Neuronal stem cell (in vitro differentiated cells): Measurements from ENCODE around the gene FAM124A.

Experiments used
- DNase-seq: peaks from one replicate; pipeline ENCODE4 v3.0.0-alpha.2; 2013; ENCODE audit warnings: low spot score
- H2AFZ ChIP-seq: one replicate; pipeline ENCODE4 v1.6.1; 2013; ENCODE audit warnings: mild to moderate bottlenecking, low read length, inconsistent platforms
- H2AK5ac ChIP-seq: 2 replicates; pipeline ENCODE4 v1.6.1; 2013; ENCODE audit warnings: low read depth, mild to moderate bottlenecking, inconsistent platforms, low read length, moderate library complexity, mixed read lengths
- H2BK120ac ChIP-seq: 2 replicates; pipeline ENCODE4 v1.6.1; 2013; ENCODE audit warnings: low read depth, mild to moderate bottlenecking, inconsistent platforms, low read length, moderate library complexity, mixed read lengths
- H2BK12ac ChIP-seq: one replicate; pipeline ENCODE4 v1.6.1; 2013; ENCODE audit warnings: low read length, inconsistent platforms
- H2BK15ac ChIP-seq: 2 replicates; pipeline ENCODE4 v1.6.1; 2013; ENCODE audit warnings: mild to moderate bottlenecking, low read length, inconsistent platforms, mixed read lengths
- H2BK5ac ChIP-seq: one replicate; pipeline ENCODE4 v1.6.1; 2013; ENCODE audit warnings: inconsistent platforms, mild to moderate bottlenecking, low read length, moderate library complexity
- H3K14ac ChIP-seq: one replicate; pipeline ENCODE4 v1.6.1; 2013; ENCODE audit warnings: low read length, inconsistent platforms
- H3K18ac ChIP-seq: 2 replicates; pipeline ENCODE4 v1.6.1; 2013; ENCODE audit warnings: low read length, inconsistent platforms
- H3K23ac ChIP-seq: 2 replicates; pipeline ENCODE4 v1.6.1; 2013; ENCODE audit warnings: low read depth, mild to moderate bottlenecking, mixed read lengths, low read length, inconsistent platforms; ENCODE audit not compliant: poor library complexity
- H3K27ac ChIP-seq: replicated peaks from 3 replicates; pipeline ENCODE4 v1.5.1; 2013; ENCODE audit warnings: low read length, inconsistent platforms
- H3K27me3 ChIP-seq, 3 experiments: 2 replicates each; pipeline ENCODE4 v1.6.1; 2013; ENCODE audit warnings: low read length in 3 of 3, mild to moderate bottlenecking in 2 of 3, inconsistent platforms in 1 of 3, low read depth in 1 of 3, mixed read lengths in 1 of 3, moderate library complexity in 1 of 3; ENCODE audit not compliant: control insufficient read depth in 3 of 3, insufficient read depth in 3 of 3
- H3K36me3 ChIP-seq, 2 donors: replicated peaks in 1 of 2; 2 replicates each; pipeline ENCODE4 v1.6.1; 2013; ENCODE audit warnings: low read length in 2 of 2; ENCODE audit not compliant: control insufficient read depth in 2 of 2, insufficient read depth in 2 of 2
- H3K4ac ChIP-seq: 2 replicates; pipeline ENCODE4 v1.6.1; 2013; ENCODE audit warnings: inconsistent platforms, mild to moderate bottlenecking, low read length, moderate library complexity
- H3K4me1 ChIP-seq, 2 donors: 1 replicate in 1 of 2; 2 replicates in 1 of 2; pipeline ENCODE4 v1.6.1; 2013; ENCODE audit warnings: low read length in 2 of 2, low read depth in 1 of 2; ENCODE audit not compliant: control insufficient read depth in 2 of 2, insufficient read depth in 1 of 2
- H3K4me2 ChIP-seq: one replicate; pipeline ENCODE4 v1.6.1; 2013; ENCODE audit warnings: mild to moderate bottlenecking, low read length, inconsistent platforms; ENCODE audit not compliant: insufficient read depth, poor library complexity, severe bottlenecking
- H3K4me3 ChIP-seq, 2 donors: 2 replicates each; pipeline ENCODE4 v1.5.1; 2013; ENCODE audit warnings: low read length in 2 of 2, mild to moderate bottlenecking in 2 of 2, inconsistent platforms in 1 of 2, moderate library complexity in 1 of 2
- H3K79me1 ChIP-seq: one replicate; pipeline ENCODE4 v1.6.1; 2013; ENCODE audit warnings: low read depth, mild to moderate bottlenecking, inconsistent platforms, low read length, moderate library complexity
- H3K9ac ChIP-seq: one replicate; pipeline ENCODE4 v1.6.1; 2013; ENCODE audit warnings: mild to moderate bottlenecking, low read depth, low read length, inconsistent platforms; ENCODE audit not compliant: poor library complexity
- H3K9me3 ChIP-seq, 2 donors: replicated peaks in 1 of 2; 2 replicates each; pipeline versions ENCODE3 to v1.6.1; 2013; ENCODE audit warnings: low read length in 2 of 2, mild to moderate bottlenecking in 2 of 2, inconsistent platforms in 1 of 2, low read depth in 1 of 2, mixed read lengths in 1 of 2, moderate library complexity in 1 of 2; ENCODE audit not compliant: control insufficient read depth in 2 of 2, insufficient read depth in 1 of 2
- H4K8ac ChIP-seq: one replicate; pipeline ENCODE4 v1.6.1; 2013; ENCODE audit warnings: low read depth, mild to moderate bottlenecking, inconsistent platforms, low read length, moderate library complexity
- H4K91ac ChIP-seq: one replicate; pipeline ENCODE4 v1.6.1; 2013; ENCODE audit warnings: low read length, low read depth, mild to moderate bottlenecking, inconsistent platforms; ENCODE audit not compliant: poor library complexity
- WGBS, 2 donors: extraction: QIAGEN DNeasy Blood & Tissue Kit; methylation state at CpG; one replicate each; pipeline ENCODE4 v1.1.7; 2013; ENCODE audit warnings: missing lambda C conversion rate in 2 of 2, mixed read lengths in 1 of 2; ENCODE audit not compliant: insufficient read length in 2 of 2, insufficient replicate concordance in 1 of 2; ENCODE audit errors: extremely low coverage in 2 of 2; 5-methylcytosine and 5-hydroxymethylcytosine counted together

FAM124A gene

DNA sequence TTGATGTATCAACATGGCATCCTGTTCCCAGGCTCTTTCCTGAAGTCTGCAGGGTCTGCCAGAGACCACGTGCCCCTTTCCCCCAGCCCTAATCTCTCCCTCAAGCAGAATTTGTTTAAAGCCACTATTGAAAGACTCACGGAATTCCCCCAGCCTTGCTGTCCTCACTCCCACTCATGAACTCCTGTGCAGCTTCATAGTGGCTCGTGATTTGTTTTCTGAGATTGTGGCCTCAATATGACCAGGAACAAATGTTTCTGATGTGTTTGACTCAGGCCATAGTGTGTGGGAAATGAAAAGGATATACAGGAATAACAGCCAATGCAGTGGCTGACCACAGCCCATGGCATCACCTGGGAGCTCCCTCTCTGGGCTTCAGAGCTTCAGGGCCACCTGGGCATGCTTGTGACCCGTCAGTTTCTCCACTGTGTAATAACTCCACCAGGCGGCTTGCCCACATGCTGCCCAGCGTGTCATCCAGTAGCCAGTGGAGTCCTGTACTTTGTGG lies 109.2 kb downstream of the FAM124A start:
- Histone ChIP-seq H4K91ac (no peak overlapping the region), H4K8ac (no peak overlapping the region), H3K36me3 (no peaks in the 10 kb centered on the region), H2BK120ac (no peak overlapping the region), H3K27me3 (no peaks in the 10 kb centered on the region), H3K14ac (no peak overlapping the region), H2BK5ac (no peak overlapping the region), H3K4ac (no peak overlapping the region), H2BK15ac (no peak overlapping the region), H2AK5ac (no peak overlapping the region), H3K4me3 (no peak overlapping the region), H3K23ac (no peak overlapping the region), H3K9me3 (no peaks in the 10 kb centered on the region), H2AFZ (no peak overlapping the region), H3K79me1 (no peaks in the 10 kb centered on the region), H3K4me1 (peaks cover 0 to 5% of the 10 kb centered on the region in 2 donors), H3K27ac (no peak overlapping the region), H3K9ac (no peak overlapping the region), H3K18ac (no peak overlapping the region), H2BK12ac (no peak overlapping the region), H3K4me2 (no peak overlapping the region)
- no CpG with 5 or more reads among the region's 6 CpGs for WGBS, 2 donors
- no peak for DNase-seq

GRCh38 chr13:51332566-51333361 lies 110.6 kb downstream of the FAM124A start:
- Histone ChIP-seq H3K23ac (no peak overlapping the region), H2BK12ac (no peak overlapping the region), H3K79me1 (peaks cover 2% of the 10 kb centered on the region)

GRCh38 chr13:51333421-51333820 lies 111.2 kb downstream of the FAM124A start:
- Histone ChIP-seq H3K9ac (no peak overlapping the region), H3K27me3 (no peaks in the 10 kb centered on the region), H3K4me2 (no peak overlapping the region), H3K36me3 (no peaks in the 10 kb centered on the region), H4K8ac (no peak overlapping the region), H3K4me1 (peaks cover 0 to 3% of the 10 kb centered on the region in 2 donors), H2BK15ac (no peak overlapping the region), H2AK5ac (no peak overlapping the region), H2BK12ac (no peak overlapping the region), H2BK120ac (no peak overlapping the region), H3K27ac (no peak overlapping the region), H3K14ac (no peak overlapping the region), H2BK5ac (no peak overlapping the region), H3K4me3 (no peak overlapping the region), H4K91ac (no peak overlapping the region), H2AFZ (no peak overlapping the region), H3K9me3 (peaks cover 0 to 1% of the 10 kb centered on the region in 2 donors), H3K79me1 (peaks cover 2% of the 10 kb centered on the region), H3K23ac (no peak overlapping the region), H3K18ac (no peak overlapping the region), H3K4ac (no peak overlapping the region)
- no peak for DNase-seq

More at GRCh38 chr13:51332566-51333361, 110.6 kb downstream of the FAM124A start:
- Histone ChIP-seq H3K9me3 (peaks cover 0 to 1% of the 10 kb centered on the region in 2 donors), H3K4me2 (no peak overlapping the region), H3K36me3 (no peaks in the 10 kb centered on the region), H2BK5ac (no peak overlapping the region), H3K4me1 (peaks cover 0 to 5% of the 10 kb centered on the region in 2 donors), H3K9ac (no peak overlapping the region), H2AK5ac (no peak overlapping the region), H3K27ac (no peak overlapping the region), H3K18ac (no peak overlapping the region), H3K4me3 (no peak overlapping the region), H2AFZ (no peak overlapping the region), H3K4ac (no peak overlapping the region), H4K91ac (no peak overlapping the region), H3K14ac (no peak overlapping the region), H4K8ac (no peak overlapping the region), H2BK15ac (no peak overlapping the region), H2BK120ac (no peak overlapping the region), H3K27me3 (no peaks in the 10 kb centered on the region)
- WGBS, 2 donors: no CpG with 5 or more reads among the region's 2 CpGs
- DNase-seq: no peak

DNA sequence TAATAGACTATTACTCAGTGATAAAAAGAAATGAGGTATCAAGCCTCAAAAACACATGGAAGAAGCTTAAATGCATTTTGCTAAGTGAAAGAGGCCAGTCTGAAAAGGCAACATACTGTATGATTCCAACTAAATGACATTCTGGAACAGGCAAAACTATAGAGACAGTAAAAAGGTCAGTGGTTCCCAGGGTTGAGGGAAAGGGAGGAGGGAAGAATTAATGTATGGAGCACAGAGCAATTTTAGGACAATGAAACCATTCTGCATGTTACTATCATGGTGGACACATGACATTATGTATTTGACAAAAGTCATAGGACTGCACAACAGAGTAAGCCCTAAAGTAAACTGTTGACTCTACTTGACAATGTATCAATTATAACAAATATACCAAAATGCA lies 111.6 kb downstream of the FAM124A start:
- no peak overlapping the region for H3K14ac ChIP-seq
- H4K8ac ChIP-seq: no peak overlapping the region
- H2AFZ ChIP-seq: no peak overlapping the region
- H2BK12ac ChIP-seq: no peak overlapping the region
- H3K27ac ChIP-seq: no peak overlapping the region
- H3K27me3 ChIP-seq: no peaks in the 10 kb centered on the region
- H3K9me3 ChIP-seq: peaks cover 0 to 1% of the 10 kb centered on the region in 2 donors
- no peak overlapping the region for H3K23ac ChIP-seq
- no peak overlapping the region for H3K4me2 ChIP-seq
- no peak overlapping the region for H3K4ac ChIP-seq
- DNase-seq: no peak
- H3K4me3 ChIP-seq: no peak overlapping the region
- H2BK120ac ChIP-seq: no peak overlapping the region
- H3K9ac ChIP-seq: no peak overlapping the region
- H3K18ac ChIP-seq: no peak overlapping the region
- H2AK5ac ChIP-seq: no peak overlapping the region
- peaks cover 0 to 3% of the 10 kb centered on the region in 2 donors for H3K4me1 ChIP-seq
- H3K79me1 ChIP-seq: peaks cover 2% of the 10 kb centered on the region
- H2BK15ac ChIP-seq: no peak overlapping the region
- H4K91ac ChIP-seq: no peak overlapping the region
- no peak overlapping the region for H2BK5ac ChIP-seq
- H3K36me3 ChIP-seq: no peaks in the 10 kb centered on the region
